ENCODE measurements around the gene BEND7. TPM values are rescaled to one million over a fixed set of nuclear protein-coding genes. Genes with fewer than 3 reads are reported as not detected.
A peak's percentile ranks its signal among the peaks of the same experiment; 100 is the strongest.

BEND7 gene
- total and polyA plus RNA-seq, 9 of the 15 experiments (the other 6 are each of a cell fraction or from before 2014, with no cell fraction given), result 1.3 to 11.4 (median 5.2) TPM

DNA sequence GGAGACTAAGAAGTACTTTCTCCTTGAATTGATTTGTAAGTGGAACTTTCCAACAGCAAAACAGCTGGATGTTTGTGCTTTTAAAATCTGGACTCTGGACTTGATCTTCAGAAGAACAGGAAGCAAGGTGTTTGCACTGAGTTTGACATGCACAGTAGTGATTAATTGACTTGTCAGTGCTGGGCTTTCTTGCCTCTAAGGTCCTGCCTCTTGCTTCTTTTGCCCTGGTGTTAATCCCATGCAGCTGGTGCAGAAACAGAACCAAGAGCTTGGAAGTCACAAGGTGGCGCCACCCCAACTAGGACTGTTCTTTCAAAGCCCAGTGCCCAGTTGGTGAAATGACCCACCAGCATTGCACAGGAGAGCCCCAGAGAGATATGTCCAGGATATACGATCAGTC lies 114.0 kb downstream of the BEND7 start (continued):
- TF ChIP-seq CTCF (IDR thresholded peaks at IDR 0.05 in 2 of 3, conservative IDR thresholded peaks at IDR 0.05 in 1 of 3; ENCODE audit: insufficient read depth in 2 of 3, low read depth in 1 of 3, low read length in 3 of 3) (peak; percentile 40 to 51 (median 43); a peak in 4 of 6 replicates), TEAD4 (IDR thresholded peaks at IDR 0.05; ENCODE audit: low read length) (peak; percentile 35; the same call in 1 of the 2 replicates), TEAD4 (CRISPR knock-in tag; IDR thresholded peaks at IDR 0.05; ENCODE audit: borderline replicate concordance) (no peak), HMGN3 (IDR thresholded peaks at IDR 0.05; ENCODE audit: borderline replicate concordance, extremely low read depth, insufficient read length, low read depth, low read length) (no peak)
- TF ChIP-seq, protein P1, sequence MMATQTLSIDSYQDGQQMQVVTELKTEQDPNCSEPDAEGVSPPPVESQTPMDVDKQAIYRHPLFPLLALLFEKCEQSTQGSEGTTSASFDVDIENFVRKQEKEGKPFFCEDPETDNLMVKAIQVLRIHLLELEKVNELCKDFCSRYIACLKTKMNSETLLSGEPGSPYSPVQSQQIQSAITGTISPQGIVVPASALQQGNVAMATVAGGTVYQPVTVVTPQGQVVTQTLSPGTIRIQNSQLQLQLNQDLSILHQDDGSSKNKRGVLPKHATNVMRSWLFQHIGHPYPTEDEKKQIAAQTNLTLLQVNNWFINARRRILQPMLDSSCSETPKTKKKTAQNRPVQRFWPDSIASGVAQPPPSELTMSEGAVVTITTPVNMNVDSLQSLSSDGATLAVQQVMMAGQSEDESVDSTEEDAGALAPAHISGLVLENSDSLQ (IDR thresholded peaks at IDR 0.05), result peak; percentile 88

- Histone ChIP-seq H3K27ac (ENCODE audit: extremely low read depth, low read depth, low read length) (no peak overlapping the region; the same call in 2 of the 3 replicates), H3K27me3 (ENCODE audit: control insufficient read depth in 2 of 2, insufficient read depth in 2 of 2, low read length in 2 of 2) (no peaks in the 10 kb centered on the region), H3K4me2 (ENCODE audit: insufficient read depth, low read length) (no peak overlapping the region), H3K4me3 (no peak overlapping the region), H3K9ac (ENCODE audit: insufficient read depth in 1 of 2, low read depth in 2 of 2, low read length in 2 of 2) (no peak overlapping the region), H3K9me1 (ENCODE audit: control insufficient read depth, insufficient read depth, low read length) (no peaks in the 10 kb centered on the region), H4K20me1 (replicated peaks; ENCODE audit: control insufficient read depth, insufficient read depth, low read length) (no peaks in the 10 kb centered on the region), H3K36me3 (ENCODE audit: control insufficient read depth, insufficient read depth, low read length) (no peaks in the 10 kb centered on the region), H2AFZ (ENCODE audit: low read depth, low read length) (no peak overlapping the region), H3K79me2 (ENCODE audit: control insufficient read depth, insufficient read depth, low read length) (no peaks in the 10 kb centered on the region), H3K4me1 (replicated peaks in 1 of 2; ENCODE audit: control insufficient read depth in 2 of 2, insufficient read depth in 2 of 2, low read length in 2 of 2) (peaks cover 26 to 33% of the 10 kb centered on the region in 2 experiments), H3K9me3 (replicated peaks; ENCODE audit: control insufficient read depth, insufficient read depth, low read depth, low read length) (peaks cover 20% of the 10 kb centered on the region)
- no peak for FAIRE-seq
- no TSS peak for BruUV-seq (replicated peaks)
- intact Hi-C loops (cut with micrococcal nuclease) (no loop called here), in situ Hi-C loops (cut with MboI) (no loop called here)
- TF ChIP-seq ZNF280A (IDR thresholded peaks at IDR 0.05; ENCODE audit: low read depth, partially characterized antibody) (peak; percentile 18), CBX3 (IDR thresholded peaks at IDR 0.05; ENCODE audit: borderline replicate concordance in 1 of 2, low read length in 2 of 2) (0 out of 3 replicates have a peak, but pooled peaks of 1 of the 2 experiments have one; percentile 20), POLR2G (IDR thresholded peaks at IDR 0.05; ENCODE audit: low read depth, low read length) (no peak)
- DNase-seq (ENCODE audit: extremely low read depth in 1 of 4, low spot score in 3 of 4), result no peak
- 100% methylated on average over 1 of the region's 1 CpG for WGBS (ENCODE audit: insufficient coverage, low coverage, missing lambda C conversion rate)
- no peak for ATAC-seq
- ChIA-PET POLR2A (no interaction called here), CTCF (ENCODE audit: low intra/inter-chr PET ratio) (no interaction called here)
Measured at GRCh38 chr10:13414137-13414536, 114.7 kb downstream of the BEND7 start.

Data from K562 (cell line).